HepG2 (cell line): Measurements from ENCODE around the gene PSMC5. TPM values are rescaled to one million over a fixed set of nuclear protein-coding genes. Genes with fewer than 3 reads are reported as not detected.

Experiments used
- ATAC-seq: fragments of 200-7000 bp; cut with Tn5 transposase; 3 replicates; pipeline ENCODE4 v1.9.1; 2020; ENCODE audit warnings: mild to moderate bottlenecking, moderate library complexity
- BruUV-seq: library from RNA; stranded (reverse); fragments of 400-500 nt; replicated peaks from 2 replicates; lab custom pipeline; 2021; lab: Mats Ljungman, UMichigan
- CTCF ChIA-PET: fragments of 300-600 bp; formaldehyde crosslinking; extraction: SDS; loops from one replicate; lab custom pipeline; 2021; ENCODE audit warnings: low total read pairs, inconsistent platforms, low intra/inter-chr PET ratio; lab: Yijun Ruan, JAX
- POLR2A ChIA-PET: fragments of 350-600 bp; sonication (Branson Sonifier 250); formaldehyde crosslinking; loops from one replicate; lab custom pipeline; 2020; ENCODE audit warnings: antibody characterized with exemption, inconsistent platforms; lab: Yijun Ruan, JAX
- DNase-seq: peaks from one replicate; pipeline ENCODE4 v3.0.0-alpha.2; 2015; ENCODE audit warnings: low spot score
- FAIRE-seq: peaks from 3 replicates; lab custom pipeline; 2011; peaks lifted over from hg19 to GRCh38; lab: Jason Lieb, UNC
- H2AFZ ChIP-seq: one replicate; pipeline ENCODE4 v1.6.1; 2011; ENCODE audit warnings: low read length, inconsistent platforms
- H3K27ac ChIP-seq: fragments of 300-600 bp; 3 replicates; pipeline ENCODE4 v1.8.0; 2011; ENCODE audit warnings: mixed run types, mild to moderate bottlenecking, mixed read lengths, low read length, inconsistent platforms; ENCODE audit not compliant: insufficient read depth; ENCODE audit errors: extremely low read length
- H3K27me3 ChIP-seq, 2 experiments: fragments of 200-600 bp in 1 of 2; 2 replicates in 1 of 2; 3 replicates in 1 of 2; pipeline versions ENCODE4 v1.6.0 to v1.8.0; 2011; ENCODE audit warnings: low read length in 2 of 2, mild to moderate bottlenecking in 2 of 2, moderate library complexity in 2 of 2, inconsistent platforms in 1 of 2; ENCODE audit not compliant: insufficient read depth in 2 of 2, control insufficient read depth in 1 of 2
- H3K36me3 ChIP-seq, 2 experiments: fragments of 200-600 bp in 1 of 2; replicated peaks in 1 of 2; 2 replicates in 1 of 2; 3 replicates in 1 of 2; pipeline versions ENCODE4 v1.5.1 to v1.8.0; 2011; ENCODE audit warnings: low read length in 2 of 2, inconsistent platforms in 1 of 2; ENCODE audit not compliant: insufficient read depth in 2 of 2, control insufficient read depth in 1 of 2
- H3K4me1 ChIP-seq: 2 replicates; pipeline ENCODE4 v1.5.1; 2012; ENCODE audit warnings: low read length, inconsistent platforms; ENCODE audit not compliant: insufficient read depth
- H3K4me2 ChIP-seq: 2 replicates; pipeline ENCODE4 v1.6.0; 2011; ENCODE audit warnings: low read depth, low read length, inconsistent platforms
- H3K4me3 ChIP-seq, 3 experiments: fragments of 200-600 bp in 1 of 3; sonication (generic), shearing (Covaris generic) in 1 of 3; replicated peaks in 1 of 3; 2 replicates each; pipeline ENCODE4 v1.5.1; 2011 to 2016; ENCODE audit warnings: low read length in 3 of 3, inconsistent platforms in 2 of 3, low read depth in 2 of 3, mild to moderate bottlenecking in 2 of 3, control low read depth in 1 of 3, mixed read lengths in 1 of 3; ENCODE audit not compliant: insufficient read depth in 1 of 3
- H3K79me2 ChIP-seq: one replicate; pipeline ENCODE4 v1.6.1; 2011; ENCODE audit warnings: low read length, inconsistent platforms; ENCODE audit not compliant: insufficient read depth
- H3K9ac ChIP-seq: 2 replicates; pipeline ENCODE4 v1.6.0; 2011; ENCODE audit warnings: mild to moderate bottlenecking, low read depth, low read length, inconsistent platforms; ENCODE audit not compliant: insufficient read depth
- H3K9me3 ChIP-seq: 2 replicates; pipeline ENCODE4 v1.5.1; 2012; ENCODE audit warnings: mild to moderate bottlenecking, low read length
- H4K20me1 ChIP-seq: 2 replicates; pipeline ENCODE4 v1.6.0; 2011; ENCODE audit warnings: inconsistent platforms, mild to moderate bottlenecking, low read length, moderate library complexity; ENCODE audit not compliant: insufficient read depth
- ARID2 ChIP-seq: sonication (generic); formaldehyde crosslinking; IDR thresholded peaks from 2 replicates; pipeline ENCODE4 v1.8.1; 2022; ENCODE audit warnings: mild to moderate bottlenecking, missing genetic modification reagents, borderline replicate concordance
- CCAR2 ChIP-seq: fragments of 200-400 bp; formaldehyde crosslinking; optimal IDR thresholded peaks from 2 replicates; pipeline ENCODE3; 2018; ENCODE audit warnings: low read depth, mild to moderate bottlenecking, low read length, moderate library complexity
- ELF4 ChIP-seq: sonication (generic); formaldehyde crosslinking; IDR thresholded peaks from 2 replicates; pipeline ENCODE4 v1.5.0; 2020; ENCODE audit warnings: missing genetic modification reagents, mild to moderate bottlenecking, moderate library complexity, borderline replicate concordance
- ESRRA ChIP-seq: sonication (generic); formaldehyde crosslinking; IDR thresholded peaks from 2 replicates; pipeline ENCODE4 v1.5.1; 2020; ENCODE audit warnings: mild to moderate bottlenecking, low read depth, missing genetic modification reagents
- IRF1 ChIP-seq: sonication (generic); formaldehyde crosslinking; IDR thresholded peaks from 2 replicates; pipeline ENCODE4 v1.4.0; 2020; ENCODE audit warnings: low read depth, mild to moderate bottlenecking, missing genetic modification reagents
- RORA ChIP-seq: sonication (generic); formaldehyde crosslinking; IDR thresholded peaks from 2 replicates; pipeline ENCODE4 v1.5.0; 2020; ENCODE audit warnings: mild to moderate bottlenecking, missing genetic modification reagents, moderate library complexity
- SMARCE1 ChIP-seq: fragments of 450-650 bp; IDR thresholded peaks from 2 replicates; pipeline ENCODE4 v1.6.1; 2017; ENCODE audit warnings: borderline replicate concordance
- ZNF710 ChIP-seq: sonication (generic); formaldehyde crosslinking; IDR thresholded peaks from 2 replicates; pipeline ENCODE4 v1.5.0; 2020; ENCODE audit warnings: mild to moderate bottlenecking, missing genetic modification reagents, borderline replicate concordance
- WGBS: methylation state at CpG from one replicate; pipeline ENCODE4 v1.1.6; 2017; ENCODE audit warnings: low lambda C conversion rate; 5-methylcytosine and 5-hydroxymethylcytosine counted together
- in situ Hi-C: cut with HindIII; loops from 2 replicates; pipeline ENCODE4 v1.10.0; 2017; ENCODE audit warnings: low pct_unique_long_range_greater_than_20kb; ENCODE audit not compliant: extremely low pct_ligation_motif_present
- intact Hi-C: fragments of 100-400 bp; cut with micrococcal nuclease; formaldehyde crosslinking; loops from one replicate; pipeline ENCODE4 v1.10.0; 2022; ENCODE audit not compliant: unreplicated experiment
- polyA plus RNA-seq, 8 experiments: library from polyadenylated mRNA; depleted of rRNA in 3 of 8; stranded (reverse) in 7 of 8; unstranded in 1 of 8; fragments of >200 nt; fragmentation: Illumina TruSeq in 4 of 8; extraction: Trizol in 4 of 8; gene quantifications; 2 replicates each; pipeline versions ENCODE4 v1.2.1 to v1.2.3, GENCODE V29; 2011 to 2016; ENCODE audit warnings: low read depth in 4 of 8, missing spikeins in 1 of 8, mixed read lengths in 1 of 8; ENCODE audit not compliant: insufficient read depth in 1 of 8
- total RNA-seq, 5 experiments: library from RNA; depleted of rRNA; stranded (reverse); fragments of >200 nt; fragmentation: Illumina TruSeq; extraction: Trizol; gene quantifications; 2 replicates each; pipeline ENCODE4 v1.2.3, GENCODE V29; 2016; ENCODE audit warnings: low read depth in 1 of 5

Gene PSMC5
- total and polyA plus RNA-seq, 2 of the 13 experiments (the other 11 are each of a cell fraction or from before 2014, with no cell fraction given) = 35.3 to 128 TPM

- in situ Hi-C loops = no loop called here
- Histone ChIP-seq H3K27me3 (no peaks in the 10 kb centered on the region), H3K4me2 (no peak overlapping the region), H4K20me1 (no peaks in the 10 kb centered on the region), H3K4me1 (no peaks in the 10 kb centered on the region), H3K4me3 (no peak overlapping the region), H3K9ac (no peak overlapping the region), H3K79me2 (no peaks in the 10 kb centered on the region), H3K9me3 (no peaks in the 10 kb centered on the region), H2AFZ (no peak overlapping the region), H3K27ac (no peak overlapping the region)
- TSS peak; percentile 30 for BruUV-seq
- ATAC-seq = no peak
- intact Hi-C loops = no loop called here
- CTCF ChIA-PET = no interaction called here
- WGBS = 87% methylated on average over 2 of the region's 2 CpGs
- POLR2A ChIA-PET = no interaction called here
- no peak for DNase-seq
- no peak for FAIRE-seq
- no peak for TF ChIP-seq ZNF710 (CRISPR knock-in tag)
- no peak for TF ChIP-seq CCAR2
- no peak for TF ChIP-seq ELF4 (CRISPR knock-in tag)
- no peak for TF ChIP-seq ARID2 (CRISPR knock-in tag)
- TF ChIP-seq RORA (CRISPR knock-in tag) = no peak
- TF ChIP-seq ESRRA (CRISPR knock-in tag) = no peak
- TF ChIP-seq IRF1 (CRISPR knock-in tag) = no peak
- TF ChIP-seq SMARCE1 = no peak
- TF ChIP-seq, all 625 proteins: peak for 0
- H3K36me3 ChIP-seq = peaks cover 42 to 95% of the 10 kb centered on the region in 2 experiments
Measured at GRCh38 chr17:63805591-63805990, 21.6 kb upstream of the PSMC5 start.
